Transverse colon (tissue), 4 donors: ENCODE results near the gene CCDC201. TPM values are rescaled to one million over a fixed set of nuclear protein-coding genes. Genes with fewer than 3 reads are reported as not detected.

Experiments used
- DNase-seq: peaks from one replicate; pipeline ENCODE4 v3.0.0-alpha.2; 2019
- H3K27ac ChIP-seq, 4 donors: fragments of 200-600 bp; sonication (generic); 2 replicates each; pipeline ENCODE4 v1.5.1; 2016 to 2018; ENCODE audit warnings: inconsistent platforms in 4 of 4
- H3K27me3 ChIP-seq: fragments of 200-600 bp; sonication (generic); 2 replicates; pipeline ENCODE4 v1.5.1; 2017; ENCODE audit warnings: inconsistent platforms
- H3K36me3 ChIP-seq, 4 donors: fragments of 200-600 bp; sonication (generic); 2 replicates each; pipeline ENCODE4 v1.5.1; 2017 to 2019; ENCODE audit warnings: inconsistent platforms in 4 of 4
- H3K4me1 ChIP-seq, 4 donors: fragments of 200-600 bp; sonication (generic); 2 replicates each; pipeline ENCODE4 v1.5.1; 2017 to 2020; ENCODE audit warnings: inconsistent platforms in 4 of 4
- H3K4me3 ChIP-seq, 4 donors: fragments of 200-600 bp; sonication (generic); 1 replicate in 1 of 4; 2 replicates in 3 of 4; pipeline versions ENCODE4 v1.5.1 to v1.6.1; 2017 to 2019; ENCODE audit warnings: inconsistent platforms in 4 of 4
- H3K9me3 ChIP-seq, 2 donors: fragments of 200-600 bp; sonication (generic); 2 replicates each; pipeline ENCODE4 v1.5.1; 2017 to 2019; ENCODE audit warnings: inconsistent platforms in 2 of 2
- CTCF ChIP-seq, 5 experiments: fragments of 200-600 bp in 3 of 5; fragments of 450-650 bp in 2 of 5; sonication (generic) in 3 of 5; IDR thresholded peaks; 1 replicate in 2 of 5; 2 replicates in 3 of 5; pipeline ENCODE4 v1.5.1; 2016 to 2017; ENCODE audit warnings: antibody characterized with exemption in 5 of 5, inconsistent platforms in 3 of 5, mild to moderate bottlenecking in 2 of 5, moderate library complexity in 1 of 5
- EP300 ChIP-seq: sonication (generic); formaldehyde crosslinking; IDR thresholded peaks from one replicate; pipeline ENCODE4 v1.6.1; 2017; ENCODE audit warnings: antibody characterized with exemption, low read depth
- POLR2A ChIP-seq: fragments of 450-650 bp; IDR thresholded peaks from one replicate; pipeline ENCODE4 v1.6.1; 2016; ENCODE audit warnings: antibody characterized with exemption, mild to moderate bottlenecking, moderate library complexity
- POLR2AphosphoS5 ChIP-seq, 3 donors: sonication (generic); formaldehyde crosslinking; IDR thresholded peaks; one replicate each; pipeline ENCODE4 v1.6.1; 2016; ENCODE audit warnings: antibody characterized with exemption in 3 of 3
- WGBS, 2 donors: methylation state at CpG; one replicate each; pipeline ENCODE4 v1.1.5; 2018; ENCODE audit warnings: low coverage in 1 of 2; 5-methylcytosine and 5-hydroxymethylcytosine counted together
- in situ Hi-C, 4 donors: fragments of 200-750 bp; cut with MboI; loops; one replicate each; pipeline versions ENCODE4 v1.15.0 to v1.15.1; 2017; ENCODE audit warnings: low sequenced_read_pairs in 3 of 4, low pct_ligation_motif_present in 1 of 4, low pct_unique_long_range_greater_than_20kb in 1 of 4
- intact Hi-C: fragments of 100-400 bp; cut with DNase I; formaldehyde crosslinking; loops from one replicate; pipeline ENCODE4 v1.15.1; 2023; ENCODE audit warnings: low total_unique reads
- total RNA-seq, 4 donors: library from RNA; depleted of rRNA; stranded (reverse); fragments of >200 nt; gene quantifications; one replicate each; pipeline ENCODE4 v1.1.0, GENCODE V29; 2016

CCDC201 gene
- total RNA-seq, 4 donors from 2014 or later, result not detected

- no peak for DNase-seq
- Histone ChIP-seq H3K9me3 (no peaks in the 10 kb centered on the region), H3K36me3 (no peaks in the 10 kb centered on the region), H3K4me3 (no peak overlapping the region), H3K27me3 (peaks cover 47% of the 10 kb centered on the region), H3K27ac (no peak overlapping the region), H3K4me1 (peaks cover 0 to 11% (median 9%) of the 10 kb centered on the region in 4 donors)
- intact Hi-C loops, result no loop called here
- TF ChIP-seq POLR2A (no peak), EP300 (no peak), POLR2AphosphoS5 (IDR thresholded peaks at IDR 0.05) (no peak), CTCF (IDR thresholded peaks at IDR 0.05) (no peak)
- WGBS, 2 donors, result 54 to 94% methylated on average over 3 to 8 of the region's 8 CpGs
- in situ Hi-C loops, result no loop called here
These were observed 16.6 kb upstream of the CCDC201 start for GRCh38 chr7:45889367-45890067.

- no peak overlapping the region for H3K27ac ChIP-seq
- in situ Hi-C loops (no loop called here), intact Hi-C loops (no loop called here)
- DNase-seq, result no peak
- peaks cover 47% of the 10 kb centered on the region for H3K27me3 ChIP-seq
- H3K9me3 ChIP-seq, result no peaks in the 10 kb centered on the region
- peaks cover 0 to 11% (median 9%) of the 10 kb centered on the region in 4 donors for H3K4me1 ChIP-seq
- TF ChIP-seq CTCF (IDR thresholded peaks at IDR 0.05) (no peak), POLR2AphosphoS5 (IDR thresholded peaks at IDR 0.05) (no peak), EP300 (no peak), POLR2A (no peak)
- H3K4me3 ChIP-seq, result peak overlapping the region in 2 of 4 donors; percentile 20 to 30
- no peaks in the 10 kb centered on the region for H3K36me3 ChIP-seq
- WGBS, 2 donors, result 22% methylated on average over 12 of the region's 14 CpGs; no CpG with 5 or more reads in 1 of the 2 donors
These were observed 16.1 kb upstream of the CCDC201 start for GRCh38 chr7:45888993-45889366.

GRCh38 chr7:45888185-45888992 is 15.5 kb upstream of the CCDC201 start, which contains the start of gene IGFBP1:
IGFBP1 (plus strand) TSS chr7:45888488; CDS start chr7:45888653, 165 bp downstream.
- no peak for DNase-seq
- peaks cover 47% of the 10 kb centered on the region for H3K27me3 ChIP-seq
- H3K4me1 ChIP-seq, result peaks cover 0 to 11% (median 9%) of the 10 kb centered on the region in 4 donors
- H3K4me3 ChIP-seq, result peak within 1 kb of the TSS in 2 of 4 donors; percentile 20 to 30
- no peaks in the 10 kb centered on the region for H3K9me3 ChIP-seq
- in situ Hi-C loops (no loop called here), intact Hi-C loops (no loop called here)
- no peaks in the 10 kb centered on the region for H3K36me3 ChIP-seq
- WGBS, 2 donors, result 6% methylated on average over 46 of the region's 73 CpGs; no CpG with 5 or more reads in 1 of the 2 donors
- TF ChIP-seq POLR2AphosphoS5 (IDR thresholded peaks at IDR 0.05) (no peak), EP300 (no peak), POLR2A (no peak), CTCF (IDR thresholded peaks at IDR 0.05) (no peak)
- H3K27ac ChIP-seq, result no peak within 1 kb of the TSS

GRCh38 chr7:45886931-45887667 is 14.2 kb upstream of the CCDC201 start:
- 83 to 87% methylated on average over 5 of the region's 5 CpGs for WGBS, 2 donors
- in situ Hi-C loops, result no loop called here

More at GRCh38 chr7:45886931-45887667, 14.2 kb upstream of the CCDC201 start:
- TF ChIP-seq POLR2A (no peak), EP300 (no peak), POLR2AphosphoS5 (IDR thresholded peaks at IDR 0.05) (no peak), CTCF (IDR thresholded peaks at IDR 0.05) (no peak)
- no peak for DNase-seq
- Histone ChIP-seq H3K4me3 (no peak overlapping the region), H3K9me3 (no peaks in the 10 kb centered on the region), H3K27me3 (peaks cover 47% of the 10 kb centered on the region), H3K27ac (no peak overlapping the region), H3K4me1 (peaks cover 0 to 11% (median 9%) of the 10 kb centered on the region in 4 donors), H3K36me3 (no peaks in the 10 kb centered on the region)
- intact Hi-C loops, result no loop called here
